Astrocyte (in vitro differentiated cells and primary cell): ENCODE data around the gene NSD1.

Experiments used
- CTCF ChIP-seq: IDR thresholded peaks from 2 replicates; pipeline ENCODE4 v1.5.1; 2011; ENCODE audit warnings: low read depth, mild to moderate bottlenecking, inconsistent platforms, low read length, moderate library complexity; ENCODE audit not compliant: insufficient read depth
- EZH2 ChIP-seq: IDR thresholded peaks from 2 replicates; pipeline ENCODE4 v1.6.1; 2012; ENCODE audit warnings: mild to moderate bottlenecking, low read length, inconsistent platforms; ENCODE audit not compliant: insufficient read depth

GRCh38 chr5:177276886-177277285 is 143.3 kb downstream of the NSD1 start:
- TF ChIP-seq CTCF (no peak), EZH2 (no peak)
